H9 (cell line): Measurements from ENCODE around the gene MRPS5. TPM values are rescaled to one million over a fixed set of nuclear protein-coding genes. Genes with fewer than 3 reads are reported as not detected.

Experiments
- DNase-seq: peaks from one replicate; pipeline ENCODE4 v3.0.0-alpha.2; 2017
- H2AFZ ChIP-seq: one replicate; pipeline ENCODE4 v1.6.1; 2013; ENCODE audit warnings: mild to moderate bottlenecking, low read length, control low read depth, moderate library complexity
- H2AK5ac ChIP-seq: 2 replicates; pipeline ENCODE4 v1.6.1; 2013; ENCODE audit warnings: low read length, control low read depth, mixed read lengths; ENCODE audit not compliant: insufficient read length
- H2BK120ac ChIP-seq: one replicate; pipeline ENCODE4 v1.6.1; 2013; ENCODE audit warnings: low read depth, mild to moderate bottlenecking, low read length, control low read depth, inconsistent platforms; ENCODE audit not compliant: poor library complexity, severe bottlenecking
- H2BK12ac ChIP-seq: 2 replicates; pipeline ENCODE4 v1.6.1; 2013; ENCODE audit warnings: low read length, control low read depth, mixed read lengths, low read depth; ENCODE audit not compliant: insufficient read length
- H2BK15ac ChIP-seq: 2 replicates; pipeline ENCODE4 v1.6.1; 2013; ENCODE audit warnings: low read depth, low read length, control low read depth
- H2BK20ac ChIP-seq: one replicate; pipeline ENCODE4 v1.6.1; 2013; ENCODE audit warnings: low read depth, mild to moderate bottlenecking, low read length, control low read depth, inconsistent platforms; ENCODE audit not compliant: poor library complexity, severe bottlenecking
- H2BK5ac ChIP-seq: 2 replicates; pipeline ENCODE4 v1.6.1; 2013; ENCODE audit warnings: low read length, control low read depth, mixed read lengths; ENCODE audit not compliant: insufficient read length
- H3K14ac ChIP-seq: 2 replicates; pipeline ENCODE4 v1.6.1; 2013; ENCODE audit warnings: low read length, control low read depth; ENCODE audit not compliant: insufficient read depth
- H3K18ac ChIP-seq: 2 replicates; pipeline ENCODE4 v1.6.1; 2013; ENCODE audit warnings: low read depth, mild to moderate bottlenecking, mixed read lengths, low read length, control low read depth; ENCODE audit not compliant: insufficient read length
- H3K23ac ChIP-seq: 2 replicates; pipeline ENCODE4 v1.6.1; 2013; ENCODE audit warnings: low read length, control low read depth, mixed read lengths, low read depth; ENCODE audit not compliant: insufficient read length
- H3K23me2 ChIP-seq: 2 replicates; pipeline ENCODE4 v1.6.1; 2013; ENCODE audit warnings: low read depth, mild to moderate bottlenecking, mixed read lengths, low read length, control low read depth; ENCODE audit not compliant: insufficient read length, poor library complexity, severe bottlenecking
- H3K27ac ChIP-seq: 2 replicates; pipeline ENCODE4 v1.5.1; 2013; ENCODE audit warnings: low read length, control low read depth, mixed read lengths, low read depth; ENCODE audit not compliant: insufficient read length
- H3K27me3 ChIP-seq: 2 replicates; pipeline ENCODE4 v1.6.1; 2013; ENCODE audit warnings: low read length, control low read depth, inconsistent platforms; ENCODE audit not compliant: insufficient read depth
- H3K4ac ChIP-seq: 2 replicates; pipeline ENCODE4 v1.6.1; 2013; ENCODE audit warnings: low read depth, mild to moderate bottlenecking, control low read depth, inconsistent platforms, low read length, moderate library complexity
- H3K4me1 ChIP-seq: 2 replicates; pipeline ENCODE4 v1.6.1; 2013; ENCODE audit warnings: low read length, control low read depth, inconsistent platforms; ENCODE audit not compliant: insufficient read depth
- H3K4me2 ChIP-seq: 2 replicates; pipeline ENCODE4 v1.6.1; 2013; ENCODE audit warnings: low read length, control low read depth, mixed read lengths; ENCODE audit not compliant: insufficient read length, insufficient read depth
- H3K56ac ChIP-seq: 2 replicates; pipeline ENCODE4 v1.6.1; 2013; ENCODE audit warnings: low read depth, mild to moderate bottlenecking, mixed read lengths, low read length, control low read depth; ENCODE audit not compliant: insufficient read length
- H3K79me1 ChIP-seq: 2 replicates; pipeline ENCODE4 v1.6.1; 2013; ENCODE audit warnings: low read depth, mild to moderate bottlenecking, moderate library complexity, low read length, control low read depth, inconsistent platforms; ENCODE audit not compliant: insufficient read depth, poor library complexity, severe bottlenecking
- H3K79me2 ChIP-seq: 2 replicates; pipeline ENCODE4 v1.6.1; 2013; ENCODE audit warnings: low read length, control low read depth, inconsistent platforms; ENCODE audit not compliant: insufficient read depth
- H3K9ac ChIP-seq: 2 replicates; pipeline ENCODE4 v1.6.1; 2013; ENCODE audit warnings: low read length, control low read depth, mixed read lengths; ENCODE audit not compliant: insufficient read length; ENCODE audit errors: extremely low read depth
- H3K9me3 ChIP-seq: one replicate; pipeline ENCODE4 v1.6.1; 2013; ENCODE audit warnings: low read depth, low read length, inconsistent platforms; ENCODE audit not compliant: control insufficient read depth
- H3T11ph ChIP-seq: one replicate; pipeline ENCODE4 v1.6.1; 2013; ENCODE audit warnings: mild to moderate bottlenecking, low read length, control low read depth, inconsistent platforms
- H4K20me1 ChIP-seq: one replicate; pipeline ENCODE4 v1.6.1; 2013; ENCODE audit not compliant: control insufficient read depth, insufficient read length, insufficient read depth
- H4K5ac ChIP-seq: 2 replicates; pipeline ENCODE4 v1.6.1; 2013; ENCODE audit warnings: low read depth, mild to moderate bottlenecking, mixed read lengths, low read length, control low read depth; ENCODE audit not compliant: insufficient read length
- H4K8ac ChIP-seq: replicated peaks from 2 replicates; pipeline ENCODE4 v1.6.1; 2013; ENCODE audit warnings: low read length, control low read depth, mixed read lengths, low read depth; ENCODE audit not compliant: insufficient read length
- H4K91ac ChIP-seq: 2 replicates; pipeline ENCODE4 v1.6.1; 2013; ENCODE audit warnings: low read depth, mild to moderate bottlenecking, moderate library complexity, mixed read lengths, low read length, control low read depth; ENCODE audit not compliant: insufficient read length
- H3K27ac Mint-ChIP-seq, 3 experiments: 2 replicates in 2 of 3; 3 replicates in 1 of 3; pipeline ENCODE4 v1.8.0; 2020 to 2021; ENCODE audit warnings: mixed read lengths in 3 of 3, mild to moderate bottlenecking in 1 of 3, moderate library complexity in 1 of 3
- H3K27me3 Mint-ChIP-seq: 2 replicates; pipeline ENCODE4 v1.8.0; 2021; ENCODE audit warnings: low read depth, mild to moderate bottlenecking, moderate library complexity, mixed read lengths
- H3K36me3 Mint-ChIP-seq, 3 experiments: 2 replicates in 2 of 3; 3 replicates in 1 of 3; pipeline ENCODE4 v1.8.0; 2020 to 2021; ENCODE audit warnings: low read depth in 3 of 3, mixed read lengths in 3 of 3; ENCODE audit not compliant: insufficient read depth in 1 of 3
- H3K4me1 Mint-ChIP-seq, 2 experiments: 2 replicates each; pipeline ENCODE4 v1.8.0; 2020; ENCODE audit warnings: mixed read lengths in 2 of 2
- H3K4me3 Mint-ChIP-seq, 2 experiments: 2 replicates in 1 of 2; 3 replicates in 1 of 2; pipeline ENCODE4 v1.8.0; 2020 to 2021; ENCODE audit warnings: mild to moderate bottlenecking in 2 of 2, mixed read lengths in 2 of 2, moderate library complexity in 1 of 2
- H3K9me3 Mint-ChIP-seq, 2 experiments: 2 replicates in 1 of 2; 3 replicates in 1 of 2; pipeline ENCODE4 v1.8.0; 2020; ENCODE audit warnings: mild to moderate bottlenecking in 2 of 2, mixed read lengths in 2 of 2, moderate library complexity in 1 of 2
- CTCF ChIP-seq: fragments of 200-600 bp; sonication (generic); conservative IDR thresholded peaks from 3 replicates; pipeline ENCODE4 v1.8.0; 2021; ENCODE audit warnings: antibody characterized with exemption, mild to moderate bottlenecking
- WGBS: extraction: QIAGEN DNeasy Blood & Tissue Kit; methylation state at CpG from one replicate; pipeline ENCODE4 v1.1.7; 2013; ENCODE audit warnings: missing lambda C conversion rate, low lambda C conversion rate, mixed read lengths; ENCODE audit not compliant: insufficient read length; ENCODE audit errors: extremely low coverage; 5-methylcytosine and 5-hydroxymethylcytosine counted together
- total RNA-seq: library from RNA; stranded (reverse); gene quantifications from 2 replicates; pipeline ENCODE4 v1.2.1, GENCODE V29; 2021

MRPS5 gene
- total RNA-seq, 1 experiment from 2014 or later, result 50.9 TPM

- Mint-ChIP-seq H3K4me1 (peaks cover 7 to 22% of the 10 kb centered on the region in 2 experiments), H3K36me3 (no peaks in the 10 kb centered on the region), H3K27me3 (peaks cover 47% of the 10 kb centered on the region), H3K27ac (no peak overlapping the region), H3K4me3 (no peak overlapping the region), H3K9me3 (peaks cover 3 to 9% of the 10 kb centered on the region in 2 experiments; a peak in 3 of 5 replicates)
- Histone ChIP-seq H3K79me1 (no peaks in the 10 kb centered on the region), H2AK5ac (no peak overlapping the region), H3T11ph (no peak overlapping the region), H3K14ac (no peak overlapping the region; the same call in 1 of the 2 replicates), H2AFZ (no peak overlapping the region), H4K8ac (no peak overlapping the region), H3K4me1 (no peaks in the 10 kb centered on the region), H4K20me1 (no peaks in the 10 kb centered on the region), H2BK12ac (no peak overlapping the region), H4K91ac (no peak overlapping the region), H2BK5ac (no peak overlapping the region), H4K5ac (no peak overlapping the region), H3K4me2 (no peak overlapping the region), H3K9me3 (no peaks in the 10 kb centered on the region), H3K27me3 (no peaks in the 10 kb centered on the region), H3K23me2 (no peaks in the 10 kb centered on the region), H3K56ac (no peak overlapping the region), H2BK15ac (no peak overlapping the region), H2BK20ac (no peak overlapping the region), H2BK120ac (no peak overlapping the region), H3K23ac (no peak overlapping the region), H3K9ac (no peak overlapping the region), H3K79me2 (no peaks in the 10 kb centered on the region), H3K27ac (no peak overlapping the region), H3K18ac (no peak overlapping the region), H3K4ac (no peak overlapping the region)
- WGBS, result no CpG with 5 or more reads among the region's 17 CpGs
- TF ChIP-seq CTCF, result no peak
- peak; percentile 42 for DNase-seq
Observed at GRCh38 chr2:95043300-95044093, 78.1 kb downstream of the MRPS5 start.
